CD4-positive, alpha-beta T cell (primary cell): ENCODE data around the gene NFE2L1. TPM values are rescaled to one million over a fixed set of nuclear protein-coding genes. Genes with fewer than 3 reads are reported as not detected.

Experiments
- ATAC-seq: fragments of 200-7000 bp; cut with Tn5 transposase; one replicate; pipeline ENCODE4 v1.10.0; 2022; ENCODE audit warnings: mild to moderate bottlenecking; ENCODE audit not compliant: poor library complexity
- CTCF ChIA-PET: fragments of 350-600 bp; sonication (Branson Sonifier 250); formaldehyde crosslinking; loops from one replicate; lab custom pipeline; 2021; ENCODE audit warnings: antibody characterized with exemption, inconsistent platforms; lab: Charles Lee
- POLR2A ChIA-PET: fragments of 350-600 bp; sonication (Branson Sonifier 250); formaldehyde crosslinking; loops from one replicate; lab custom pipeline; 2021; ENCODE audit warnings: antibody characterized with exemption, inconsistent platforms; lab: Charles Lee
- DNase-seq, 14 experiments: peaks; one replicate each; pipeline ENCODE4 v3.0.0-alpha.2; 2013 to 2020; ENCODE audit warnings: mixed read lengths in 2 of 14
- H3K27ac ChIP-seq, 2 donors: one replicate each; pipeline versions ENCODE4 v1.5.1 to v1.7.0; 2013; ENCODE audit warnings: low read length in 2 of 2, low read depth in 1 of 2, mild to moderate bottlenecking in 1 of 2
- H3K27me3 ChIP-seq, 2 experiments: 1 replicate in 1 of 2; 2 replicates in 1 of 2; pipeline versions ENCODE4 v1.6.1 to v1.7.0; 2013; ENCODE audit warnings: low read length in 2 of 2, control low read depth in 1 of 2, mild to moderate bottlenecking in 1 of 2, moderate library complexity in 1 of 2; ENCODE audit not compliant: insufficient read depth in 2 of 2, control insufficient read depth in 1 of 2
- H3K36me3 ChIP-seq: one replicate; pipeline ENCODE4 v1.6.1; 2013; ENCODE audit warnings: low read length, control low read depth; ENCODE audit not compliant: insufficient read depth
- H3K4me1 ChIP-seq: one replicate; pipeline ENCODE4 v1.6.1; 2013; ENCODE audit warnings: low read length, control low read depth; ENCODE audit not compliant: insufficient read depth
- H3K4me3 ChIP-seq: one replicate; pipeline ENCODE4 v1.5.1; 2013; ENCODE audit warnings: mild to moderate bottlenecking, low read length, moderate library complexity
- H3K9me3 ChIP-seq, 2 experiments: 1 replicate in 1 of 2; 2 replicates in 1 of 2; pipeline versions ENCODE4 v1.6.1 to v1.7.0; 2013; ENCODE audit warnings: low read length in 2 of 2, mild to moderate bottlenecking in 2 of 2, control low read depth in 1 of 2, moderate library complexity in 1 of 2; ENCODE audit not compliant: control insufficient read depth in 1 of 2, insufficient read depth in 1 of 2
- H3K27ac Mint-ChIP-seq: one replicate; pipeline ENCODE4 v1.8.0; 2020; ENCODE audit warnings: mixed read lengths
- H3K27me3 Mint-ChIP-seq: one replicate; pipeline ENCODE4 v1.8.0; 2021; ENCODE audit warnings: mixed read lengths
- H3K36me3 Mint-ChIP-seq: one replicate; pipeline ENCODE4 v1.8.0; 2021; ENCODE audit warnings: low read depth, mixed read lengths
- H3K4me1 Mint-ChIP-seq: one replicate; pipeline ENCODE4 v1.8.0; 2021; ENCODE audit warnings: low read depth, mixed read lengths
- H3K4me3 Mint-ChIP-seq: one replicate; pipeline ENCODE4 v1.8.0; 2020; ENCODE audit warnings: mild to moderate bottlenecking, mixed read lengths
- H3K9me3 Mint-ChIP-seq: one replicate; pipeline ENCODE4 v1.8.0; 2020; ENCODE audit warnings: mixed read lengths
- CTCF ChIP-seq: fragments of 200-600 bp; IDR thresholded peaks from one replicate; pipeline ENCODE4 v1.8.0; 2022; ENCODE audit warnings: antibody characterized with exemption, mild to moderate bottlenecking
- intact Hi-C, 2 experiments: fragments of 100-400 bp; cut with DNase I in 1 of 2; cut with micrococcal nuclease in 1 of 2; formaldehyde crosslinking; loops; one replicate each; pipeline versions ENCODE4 v1.15.1 to v1.9.0; 2023 to 2025; cut with DNase I, micrococcal nuclease
- total RNA-seq, 174 experiments: library from RNA in 2 of 174; stranded (reverse) in 2 of 174; gene quantifications; one replicate each; pipeline ENCODE4 v1.2.3 and lab custom pipeline; 2021 to 2026

The NFE2L1 gene
- total RNA-seq, 2 experiments from 2014 or later: 28.1 to 30.6 TPM

GRCh38 chr17:48023400-48024148 lies 24.6 kb upstream of the NFE2L1 start:
- H3K4me1 Mint-ChIP-seq: peaks cover 28% of the 10 kb centered on the region
- Histone ChIP-seq H3K27me3 (peaks cover 13% of the 10 kb centered on the region in 2 experiments), H3K27ac (no peak overlapping the region), H3K36me3 (no peaks in the 10 kb centered on the region), H3K9me3 (no peaks in the 10 kb centered on the region), H3K4me3 (peak overlapping the region; percentile 66), H3K4me1 (peaks cover 34% of the 10 kb centered on the region)
- peak in 8 of 14 experiments; percentile 21 to 71 (median 47) for DNase-seq
- POLR2A ChIA-PET: no interaction called here
- peaks cover 67% of the 10 kb centered on the region for H3K27me3 Mint-ChIP-seq
- TF ChIP-seq CTCF: peak; percentile 36
- no peak for ATAC-seq
- H3K27ac Mint-ChIP-seq: no peak overlapping the region
- no peaks in the 10 kb centered on the region for H3K36me3 Mint-ChIP-seq
- intact Hi-C loops: loop anchor here (1.0 to 10.0 kb wide), 5 partner anchors 75 to 871 kb away; partner anchors contain the start of genes ATP5MC1 (in 1 of the 2) and SNX11 (in 1 of the 2)
- CTCF ChIA-PET: interaction anchor here (0.9 kb wide), 1 partner anchor 77 kb away, joined by 3 read pairs; no protein-coding TSS in a partner anchor
- peak overlapping the region; percentile 46 for H3K4me3 Mint-ChIP-seq
- H3K9me3 Mint-ChIP-seq: no peaks in the 10 kb centered on the region

- peak overlapping the region; percentile 85 for H3K4me3 Mint-ChIP-seq
- Histone ChIP-seq H3K27ac (peak overlapping the region in 1 of 2 donors; percentile 13), H3K4me1 (peaks cover 34% of the 10 kb centered on the region), H3K4me3 (peak overlapping the region; percentile 66), H3K36me3 (no peaks in the 10 kb centered on the region), H3K9me3 (no peaks in the 10 kb centered on the region), H3K27me3 (peaks cover 13% of the 10 kb centered on the region in 2 experiments)
- intact Hi-C loops: loop anchor here (1.0 to 10.0 kb wide), 10 partner anchors 24 to 870 kb away; partner anchors contain the start of genes NFE2L1 (in 2 of the 2), ATP5MC1 (in 1 of the 2), CBX1 (in 1 of the 2) and SNX11 (in 1 of the 2)
- ChIA-PET CTCF (interaction anchor here (0.9 to 4.1 kb wide), 9 partner anchors 12 to 594 kb away, joined by 3 to 37 read pairs (median 9); partner anchors contain the start of genes CDK5RAP3 and NFE2L1), POLR2A (interaction anchor here (0.9 to 2.5 kb wide), 4 partner anchors 24 to 594 kb away, joined by 3 to 20 read pairs (median 4); partner anchors contain the start of gene NFE2L1)
- peak in 9 of 14 experiments; percentile 22 to 80 (median 49) for DNase-seq
- no peaks in the 10 kb centered on the region for H3K36me3 Mint-ChIP-seq
- TF ChIP-seq CTCF: peak; percentile 2
- ATAC-seq: peak; percentile 13
- H3K27ac Mint-ChIP-seq: peak overlapping the region; percentile 78
- H3K9me3 Mint-ChIP-seq: no peaks in the 10 kb centered on the region
- peaks cover 75% of the 10 kb centered on the region for H3K27me3 Mint-ChIP-seq
- peaks cover 28% of the 10 kb centered on the region for H3K4me1 Mint-ChIP-seq
Observed at GRCh38 chr17:48024149-48025039, 23.8 kb upstream of the NFE2L1 start.
